ENCODE results near the gene PTPRJ. TPM values are rescaled to one million over a fixed set of nuclear protein-coding genes. Genes with fewer than 3 reads are reported as not detected.

PTPRJ gene
- total RNA-seq, 1 experiment from 2014 or later: 11.0 TPM

DNA sequence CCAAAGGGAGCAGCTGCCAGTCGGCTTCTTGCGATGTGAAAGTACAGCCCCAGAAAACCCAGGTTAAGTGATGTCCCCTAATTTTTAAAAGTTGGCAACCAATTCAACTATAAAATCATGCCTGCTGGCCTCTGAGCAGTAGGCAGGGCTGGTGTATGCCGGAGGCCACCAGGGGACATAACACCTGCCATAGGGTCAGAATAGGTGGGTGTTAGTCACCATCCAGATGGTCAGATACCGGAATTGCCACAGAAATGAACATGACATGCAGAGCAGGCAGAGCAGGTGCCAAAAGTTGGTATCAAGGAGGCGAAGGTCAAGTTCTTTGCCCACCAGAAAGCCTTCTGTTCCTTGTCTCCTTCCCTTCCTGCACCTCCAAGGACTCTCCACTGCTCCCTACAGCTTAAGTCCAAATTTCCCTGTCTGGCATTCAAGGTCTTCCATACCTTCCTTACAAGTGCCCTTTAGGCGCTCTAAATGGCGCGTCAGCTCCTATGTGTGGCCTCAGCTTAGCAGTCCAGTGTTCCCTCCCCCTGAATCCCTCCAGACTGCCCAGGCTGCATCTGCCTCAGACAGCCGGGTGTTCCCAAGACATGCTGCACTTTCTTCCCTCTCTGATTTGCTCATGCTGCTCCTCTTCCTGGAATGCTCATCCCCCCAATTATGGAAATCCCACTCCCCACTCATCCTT, 45.1 kb downstream of the PTPRJ start:
- Mint-ChIP-seq H3K27me3 (ENCODE audit: insufficient read depth, unreplicated experiment) (no peaks in the 10 kb centered on the region), H3K27ac (ENCODE audit: unreplicated experiment) (no peak overlapping the region), H3K4me1 (ENCODE audit: low read depth, unreplicated experiment) (peaks cover 8% of the 10 kb centered on the region), H3K4me3 (ENCODE audit: unreplicated experiment) (no peak overlapping the region), H3K36me3 (ENCODE audit: insufficient read depth, unreplicated experiment) (no peaks in the 10 kb centered on the region), H3K9me3 (ENCODE audit: unreplicated experiment) (no peaks in the 10 kb centered on the region)
- Histone ChIP-seq H3K9me3 (no peaks in the 10 kb centered on the region), H3K4me1 (no peaks in the 10 kb centered on the region), H3K27me3 (replicated peaks; ENCODE audit: control insufficient read depth, insufficient read depth, low read length) (no peaks in the 10 kb centered on the region), H3K36me3 (ENCODE audit: control insufficient read depth, insufficient read depth, low read length) (no peaks in the 10 kb centered on the region), H3K4me3 (ENCODE audit: low read depth, low read length) (no peak overlapping the region)
- intact Hi-C loops (cut with micrococcal nuclease; ENCODE audit: unreplicated experiment): no loop called here
- DNase-seq: no peak
- ChIA-PET CTCF (no interaction called here), POLR2A (no interaction called here)
- TF ChIP-seq, protein P1, sequence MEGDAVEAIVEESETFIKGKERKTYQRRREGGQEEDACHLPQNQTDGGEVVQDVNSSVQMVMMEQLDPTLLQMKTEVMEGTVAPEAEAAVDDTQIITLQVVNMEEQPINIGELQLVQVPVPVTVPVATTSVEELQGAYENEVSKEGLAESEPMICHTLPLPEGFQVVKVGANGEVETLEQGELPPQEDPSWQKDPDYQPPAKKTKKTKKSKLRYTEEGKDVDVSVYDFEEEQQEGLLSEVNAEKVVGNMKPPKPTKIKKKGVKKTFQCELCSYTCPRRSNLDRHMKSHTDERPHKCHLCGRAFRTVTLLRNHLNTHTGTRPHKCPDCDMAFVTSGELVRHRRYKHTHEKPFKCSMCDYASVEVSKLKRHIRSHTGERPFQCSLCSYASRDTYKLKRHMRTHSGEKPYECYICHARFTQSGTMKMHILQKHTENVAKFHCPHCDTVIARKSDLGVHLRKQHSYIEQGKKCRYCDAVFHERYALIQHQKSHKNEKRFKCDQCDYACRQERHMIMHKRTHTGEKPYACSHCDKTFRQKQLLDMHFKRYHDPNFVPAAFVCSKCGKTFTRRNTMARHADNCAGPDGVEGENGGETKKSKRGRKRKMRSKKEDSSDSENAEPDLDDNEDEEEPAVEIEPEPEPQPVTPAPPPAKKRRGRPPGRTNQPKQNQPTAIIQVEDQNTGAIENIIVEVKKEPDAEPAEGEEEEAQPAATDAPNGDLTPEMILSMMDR (IDR thresholded peaks at IDR 0.05; ENCODE audit: insufficient read depth in 1 of 2, low read depth in 1 of 2, low read length in 1 of 2, severe bottlenecking in 1 of 2, unreplicated experiment in 1 of 2): no peak
- BruUV-seq (replicated peaks): no TSS peak

DNA sequence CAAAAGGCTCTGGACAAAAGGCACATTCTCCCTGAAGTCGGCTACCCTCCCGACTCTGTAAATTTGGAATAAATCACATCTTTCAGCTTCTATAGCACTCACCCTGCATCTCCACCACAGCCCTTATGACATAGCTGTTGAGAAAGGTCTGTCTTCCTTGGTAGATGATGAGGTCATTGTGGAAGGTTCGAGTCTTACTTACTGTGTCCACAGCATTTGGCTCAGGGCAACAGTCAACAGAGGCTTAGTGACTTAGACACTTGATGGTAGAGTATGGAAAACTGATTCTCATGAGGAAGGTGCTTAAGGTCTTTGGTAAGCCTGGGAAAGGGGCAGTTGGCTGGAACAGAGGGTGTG, 45.6 kb downstream of the PTPRJ start:
- intact Hi-C loops (cut with micrococcal nuclease; ENCODE audit: unreplicated experiment): no loop called here
- no peaks in the 10 kb centered on the region for H3K9me3 Mint-ChIP-seq (ENCODE audit: unreplicated experiment)
- no peaks in the 10 kb centered on the region for H3K36me3 Mint-ChIP-seq (ENCODE audit: insufficient read depth, unreplicated experiment)
- H3K4me1 ChIP-seq: no peaks in the 10 kb centered on the region
- no TSS peak for BruUV-seq (replicated peaks)
- POLR2A ChIA-PET: no interaction called here
- H3K4me1 Mint-ChIP-seq (ENCODE audit: low read depth, unreplicated experiment): peaks cover 8% of the 10 kb centered on the region
- no peak overlapping the region for H3K4me3 ChIP-seq (ENCODE audit: low read depth, low read length)
- CTCF ChIA-PET: no interaction called here
- H3K27me3 Mint-ChIP-seq (ENCODE audit: insufficient read depth, unreplicated experiment): no peaks in the 10 kb centered on the region
- H3K36me3 ChIP-seq (ENCODE audit: control insufficient read depth, insufficient read depth, low read length): no peaks in the 10 kb centered on the region
- no peak overlapping the region for H3K27ac Mint-ChIP-seq (ENCODE audit: unreplicated experiment)
- no peaks in the 10 kb centered on the region for H3K27me3 ChIP-seq (replicated peaks; ENCODE audit: control insufficient read depth, insufficient read depth, low read length)
- TF ChIP-seq, protein P1 (IDR thresholded peaks at IDR 0.05; ENCODE audit: insufficient read depth in 1 of 2, low read depth in 1 of 2, low read length in 1 of 2, severe bottlenecking in 1 of 2, unreplicated experiment in 1 of 2): no peak
- no peaks in the 10 kb centered on the region for H3K9me3 ChIP-seq
- no peak for DNase-seq
- no peak overlapping the region for H3K4me3 Mint-ChIP-seq (ENCODE audit: unreplicated experiment)

DNA sequence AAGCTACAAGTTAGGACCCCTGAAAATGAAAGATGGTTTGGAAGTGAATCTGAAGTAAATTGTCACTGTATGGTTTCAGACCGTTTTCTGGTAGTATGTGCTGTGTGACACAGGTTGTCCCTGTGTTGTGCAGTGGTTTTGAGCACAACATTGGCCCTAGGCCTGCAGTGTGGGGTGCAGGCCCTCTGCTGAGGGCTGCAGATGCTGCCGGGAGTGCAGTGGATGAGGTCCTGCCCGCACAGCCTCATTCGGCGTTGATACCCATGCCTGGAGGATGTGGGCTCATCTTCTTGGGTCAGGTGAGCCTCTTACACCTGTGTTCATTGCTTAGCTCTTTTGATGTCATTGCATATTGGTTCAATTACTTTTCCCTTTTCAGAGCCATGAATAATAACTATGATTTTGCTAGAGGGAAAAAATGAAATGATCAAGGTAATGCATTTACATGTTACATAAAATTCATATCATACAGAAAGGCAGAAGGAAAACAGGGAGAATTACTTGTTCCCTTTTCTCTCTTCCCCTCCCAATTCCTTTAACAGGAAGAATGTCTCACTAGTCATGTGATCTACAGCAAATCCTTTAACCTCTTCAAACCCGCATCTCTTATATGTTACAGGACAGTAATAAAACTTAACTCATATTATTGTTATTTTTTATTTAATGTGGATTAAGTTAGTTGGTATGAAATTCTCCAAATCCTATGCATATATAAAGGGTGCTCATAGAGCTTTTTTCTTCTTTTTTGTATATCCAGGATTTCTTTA, 48.7 kb downstream of the PTPRJ start:
- H3K4me1 Mint-ChIP-seq (ENCODE audit: low read depth, unreplicated experiment): peaks cover 8% of the 10 kb centered on the region
- CTCF ChIA-PET: no interaction called here
- no peaks in the 10 kb centered on the region for H3K9me3 Mint-ChIP-seq (ENCODE audit: unreplicated experiment)
- no TSS peak for BruUV-seq (replicated peaks)
- H3K36me3 Mint-ChIP-seq (ENCODE audit: insufficient read depth, unreplicated experiment): no peaks in the 10 kb centered on the region
- H3K9me3 ChIP-seq: no peaks in the 10 kb centered on the region
- H3K4me3 Mint-ChIP-seq (ENCODE audit: unreplicated experiment): no peak overlapping the region
- H3K27me3 Mint-ChIP-seq (ENCODE audit: insufficient read depth, unreplicated experiment): no peaks in the 10 kb centered on the region
- TF ChIP-seq, protein P1 (IDR thresholded peaks at IDR 0.05; ENCODE audit: insufficient read depth in 1 of 2, low read depth in 1 of 2, low read length in 1 of 2, severe bottlenecking in 1 of 2, unreplicated experiment in 1 of 2): no peak
- POLR2A ChIA-PET: no interaction called here
- no peaks in the 10 kb centered on the region for H3K36me3 ChIP-seq (ENCODE audit: control insufficient read depth, insufficient read depth, low read length)
- intact Hi-C loops (cut with micrococcal nuclease; ENCODE audit: unreplicated experiment): no loop called here
- H3K27ac Mint-ChIP-seq (ENCODE audit: unreplicated experiment): no peak overlapping the region
- no peaks in the 10 kb centered on the region for H3K27me3 ChIP-seq (replicated peaks; ENCODE audit: control insufficient read depth, insufficient read depth, low read length)
- DNase-seq: no peak
- no peaks in the 10 kb centered on the region for H3K4me1 ChIP-seq
- no peak overlapping the region for H3K4me3 ChIP-seq (ENCODE audit: low read depth, low read length)

Measured in Caco-2 (cell line).